HG03066 (cell line): ENCODE measurements around the gene NSMF.
"Not testable (repeated sequence)": the region's sequence is repeated elsewhere in the genome, so short reads cannot be mapped to it uniquely, and the experiment has no call there.

Experiments used
- ATAC-seq: cut with Tn5 transposase; IDR thresholded peaks from one replicate; pipeline ENCODE4 v1.9.1; 2021; ENCODE audit warnings: low read depth; ENCODE audit not compliant: unreplicated experiment

The NSMF gene

GRCh38 chr9:137477778-137478612, 18.9 kb upstream of the NSMF start:
- no peak for ATAC-seq

DNA sequence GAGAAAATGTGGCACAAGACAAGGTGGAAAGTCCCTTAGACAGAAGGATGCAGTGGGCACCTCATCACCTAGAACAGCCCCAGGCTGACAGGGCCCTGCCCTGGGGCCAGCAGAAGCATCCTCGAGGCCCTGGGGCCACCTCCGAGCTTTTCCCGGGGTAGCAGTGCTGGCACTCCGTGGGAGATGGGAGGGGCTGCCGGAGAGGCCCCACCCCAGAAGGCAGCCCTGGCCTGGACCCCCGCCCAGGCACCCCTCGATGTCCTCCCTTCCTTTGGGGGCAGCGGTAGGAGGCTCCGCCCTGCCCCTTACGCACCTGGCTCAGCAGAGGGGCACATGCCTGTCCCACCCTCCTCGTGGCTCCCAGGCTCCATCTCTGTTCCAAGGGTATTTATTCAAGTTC, 17.7 kb upstream of the NSMF start:
- ATAC-seq, result no peak

DNA sequence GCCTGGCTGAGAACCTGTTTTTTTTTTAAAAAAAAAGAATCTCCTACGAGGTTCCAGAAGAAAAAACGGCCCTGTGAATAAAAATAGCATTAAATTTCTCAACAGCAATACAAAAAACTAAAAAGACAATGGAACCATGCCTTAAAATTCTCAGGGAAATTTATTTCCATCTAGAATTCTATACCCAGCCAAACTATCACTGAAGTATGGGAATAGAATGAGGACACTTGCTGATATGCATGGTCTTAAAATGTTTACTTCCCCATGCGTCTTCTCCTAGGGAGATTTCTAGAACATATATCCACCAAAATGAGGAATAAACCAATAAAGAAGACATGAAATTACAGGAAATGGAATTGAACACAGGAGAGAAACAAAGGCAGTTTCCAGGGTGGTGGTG, 16.5 kb upstream of the NSMF start:
- ATAC-seq, result no peak

DNA sequence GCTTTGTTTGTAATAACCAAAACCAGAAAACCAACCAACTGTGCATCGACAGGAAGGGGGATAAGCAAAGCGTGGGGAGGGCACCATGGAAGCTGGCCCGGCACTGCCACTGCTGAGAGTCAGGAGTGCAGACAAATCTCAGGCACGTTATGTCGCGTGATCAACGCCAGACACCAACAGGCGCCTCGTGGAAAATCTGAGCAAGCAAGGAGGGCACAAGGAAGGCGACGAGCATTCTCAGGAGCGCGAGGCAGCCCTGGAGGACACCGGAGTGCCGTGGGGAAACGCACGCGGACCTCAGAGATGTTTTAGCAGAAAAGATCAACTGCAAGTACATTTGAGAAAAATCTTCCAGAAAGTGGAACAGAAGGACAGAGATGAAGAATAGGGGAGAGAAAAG, 15.1 kb upstream of the NSMF start:
- ATAC-seq, result no peak

DNA sequence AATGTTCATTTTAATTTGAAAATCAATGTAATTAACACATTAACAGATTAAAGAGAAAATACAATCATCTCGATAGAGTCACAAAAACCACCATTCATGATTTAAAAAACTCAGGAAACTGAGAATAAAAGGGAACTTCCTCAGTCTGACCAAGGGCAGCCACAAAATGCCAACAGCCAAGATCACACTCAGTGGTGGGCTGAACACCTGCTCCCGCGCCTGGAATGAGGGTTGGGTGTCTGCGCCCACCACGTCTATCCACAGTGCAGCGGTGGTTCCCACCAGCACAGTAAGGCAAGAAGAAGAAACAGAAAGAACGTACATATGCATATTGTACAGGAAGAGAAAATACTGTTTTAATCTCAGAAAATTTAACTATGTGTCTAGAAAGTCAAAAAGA, 11.7 kb upstream of the NSMF start:
- ATAC-seq, result no peak

DNA sequence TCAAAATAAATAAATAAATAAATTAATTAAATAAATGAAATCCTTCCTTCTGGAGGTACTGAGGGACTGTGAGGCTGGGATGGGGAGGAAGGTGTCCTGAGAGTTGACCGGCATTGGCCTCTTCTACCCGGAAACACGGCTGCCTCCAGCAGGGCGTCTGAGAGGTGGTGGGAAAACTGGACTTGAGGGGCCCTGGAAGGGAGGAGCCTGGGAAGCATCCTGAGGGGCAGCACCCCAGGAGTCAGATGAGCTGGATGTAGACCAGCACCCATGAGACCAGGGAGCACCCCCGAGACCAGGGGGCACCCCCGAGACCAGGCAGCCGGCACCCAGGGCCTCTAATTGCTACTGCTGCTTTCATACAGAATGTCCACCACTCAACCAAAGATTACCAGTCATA, 8.8 kb upstream of the NSMF start:
- ATAC-seq, result no peak

DNA sequence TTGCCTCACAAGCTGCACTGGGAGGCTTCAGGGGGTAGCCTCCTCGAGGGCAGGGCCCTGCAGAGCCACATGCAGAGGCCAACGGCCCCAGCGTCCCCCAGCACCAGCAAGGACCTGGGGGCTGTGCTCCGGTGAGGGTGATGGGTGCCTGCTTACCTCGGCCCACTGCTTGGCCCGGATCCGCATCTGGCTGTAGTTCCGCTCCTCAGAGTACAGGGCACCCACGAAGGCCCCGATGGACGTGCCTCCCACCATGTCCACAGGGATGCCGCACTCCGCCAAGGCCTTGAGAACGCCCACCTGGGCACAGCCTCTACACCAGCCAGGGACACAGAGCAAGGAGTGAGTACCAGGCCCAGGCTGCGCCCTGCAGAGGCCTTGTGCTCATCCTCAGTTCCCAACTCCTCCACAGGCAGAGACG, 8.0 kb upstream of the NSMF start:
- ATAC-seq, result no peak

DNA sequence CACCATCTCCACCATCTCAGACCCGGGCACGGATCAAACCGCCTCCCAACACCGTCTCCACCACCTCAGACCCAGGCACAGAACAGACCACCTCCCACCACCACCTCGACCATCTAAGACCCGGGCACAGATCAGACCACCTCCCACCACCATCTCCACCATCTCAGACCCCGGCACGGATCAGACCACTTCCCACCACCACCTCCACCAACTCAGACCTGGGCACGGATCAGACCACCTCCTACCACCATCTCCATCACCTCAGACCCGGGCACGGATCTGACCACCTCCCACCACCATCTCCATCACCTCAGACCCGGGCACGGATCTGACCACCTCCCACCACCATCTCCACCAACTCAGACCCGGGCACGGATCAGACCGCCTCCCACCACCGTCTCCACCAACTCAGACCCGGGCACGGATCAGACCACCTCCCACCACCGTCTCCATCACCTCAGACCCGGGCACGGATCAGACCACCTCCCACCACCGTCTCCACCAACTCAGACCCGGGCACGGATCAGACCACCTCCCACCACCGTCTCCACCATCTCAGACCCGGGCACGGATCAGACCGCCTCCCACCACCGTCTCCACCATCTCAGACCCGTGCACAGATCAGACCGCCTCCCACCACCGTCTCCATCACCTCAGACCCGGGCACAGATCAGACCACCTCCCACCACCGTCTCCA, 7.4 kb upstream of the NSMF start:
- ATAC-seq, result not testable (repeated sequence)

- ATAC-seq, result no peak
Observed at GRCh38 chr9:137465720-137466388, 6.7 kb upstream of the NSMF start.

- no peak for ATAC-seq
Observed at GRCh38 chr9:137465000-137465719, 6.0 kb upstream of the NSMF start.

- no peak for ATAC-seq
Observed at GRCh38 chr9:137464291-137464999, 5.3 kb upstream of the NSMF start.

DNA sequence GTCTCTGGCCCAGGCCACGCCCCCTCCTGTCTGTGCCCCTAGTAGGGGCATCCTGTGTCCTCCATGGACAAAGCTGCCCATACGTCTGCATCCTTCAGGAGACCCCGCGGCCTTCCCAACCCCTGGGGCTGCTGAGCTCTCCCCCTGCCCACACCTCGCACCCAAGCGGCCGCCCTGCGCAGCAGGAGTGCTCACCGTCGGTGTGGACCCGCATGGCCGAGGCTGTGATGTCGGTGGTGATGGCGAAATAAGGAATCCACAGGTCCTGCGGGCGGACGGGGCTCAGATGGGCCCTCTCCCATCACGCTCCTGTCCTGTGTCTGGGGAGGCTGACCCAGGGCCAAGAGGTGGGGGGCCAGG, 4.8 kb upstream of the NSMF start:
- no peak for ATAC-seq

DNA sequence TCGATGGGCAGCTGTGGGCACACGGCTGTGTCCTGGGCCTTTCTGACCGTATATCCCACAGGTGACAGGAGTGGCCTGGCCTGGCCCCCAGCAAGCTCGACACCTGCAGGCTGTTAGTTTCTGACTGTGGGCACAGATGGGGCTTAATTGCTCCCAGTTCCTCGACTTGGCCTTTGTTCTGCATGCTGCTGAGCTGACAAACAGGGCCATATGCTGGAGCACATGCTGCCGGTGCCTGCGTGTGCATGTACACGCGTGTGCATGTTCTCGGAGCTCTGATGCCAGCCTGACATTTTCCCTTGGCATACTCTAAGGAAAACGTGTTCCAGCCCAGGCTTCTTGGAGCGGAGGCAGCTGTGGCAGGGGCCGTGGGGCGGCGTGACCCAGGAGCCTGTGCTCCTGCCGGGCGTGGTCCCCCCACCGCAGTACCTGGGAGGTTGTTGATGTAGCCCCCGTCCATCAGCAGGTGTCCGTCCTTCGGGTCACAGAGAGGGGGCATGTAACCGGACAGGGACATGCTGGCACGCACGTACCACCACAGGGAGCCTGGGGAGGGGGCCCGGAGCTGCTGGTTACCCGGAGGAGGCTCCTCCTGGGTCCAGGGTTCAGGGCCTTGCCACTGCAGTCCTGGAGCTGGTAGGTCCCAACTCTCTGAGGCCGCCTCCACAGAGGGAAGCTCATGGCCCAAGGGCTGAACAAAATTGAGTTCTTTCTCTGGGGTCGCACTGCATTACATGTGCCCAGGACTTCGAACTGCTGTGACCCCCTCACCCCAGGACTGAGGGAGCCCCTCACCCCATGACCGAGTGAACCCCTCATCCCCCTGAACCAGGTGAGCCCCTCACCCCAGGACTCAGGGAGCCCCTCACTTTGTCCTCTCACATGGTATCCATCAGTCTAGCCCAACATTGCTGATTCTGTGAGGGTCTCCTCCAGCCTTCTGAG, 4.1 kb upstream of the NSMF start:
- ATAC-seq, result no peak

GRCh38 chr9:137462396-137462985, 3.4 kb upstream of the NSMF start:
- no peak for ATAC-seq

DNA sequence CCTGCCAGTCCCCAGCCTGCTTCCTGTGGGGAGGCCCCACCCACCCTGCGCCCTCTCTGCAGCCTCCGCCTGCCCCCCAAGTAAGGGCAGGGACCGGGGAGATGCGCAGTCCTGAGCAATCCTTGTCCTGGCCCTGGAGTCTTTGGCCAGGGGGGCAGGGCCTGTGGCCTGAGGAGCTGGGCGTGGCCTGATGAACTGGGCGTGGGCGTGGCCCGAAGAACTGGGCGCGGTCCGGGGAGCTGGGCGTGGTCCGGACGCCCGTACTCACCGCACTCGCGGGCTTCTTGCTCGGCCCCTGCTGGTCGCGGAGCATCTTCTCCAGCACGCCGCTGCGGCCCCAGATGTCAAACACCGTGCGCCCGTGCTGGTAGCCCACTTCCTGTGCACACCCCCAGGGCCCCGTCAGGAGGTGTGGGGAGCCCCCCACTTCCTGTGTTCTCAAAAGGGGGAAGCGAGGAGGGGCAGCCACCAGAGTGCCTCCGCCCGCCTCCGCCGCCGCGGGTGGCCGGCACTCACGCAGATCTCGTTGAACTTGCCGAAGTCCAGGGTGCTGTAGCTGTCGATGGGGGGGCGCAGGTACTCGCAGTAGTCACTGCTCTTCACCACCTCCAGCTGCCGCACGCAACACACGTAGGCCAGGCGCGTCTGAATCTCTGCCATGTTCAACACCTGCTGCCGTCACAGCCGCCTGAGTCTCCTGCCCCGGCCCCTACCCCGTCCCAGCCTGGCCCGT, 2.7 kb upstream of the NSMF start:
- peak; percentile 46 for ATAC-seq

DNA sequence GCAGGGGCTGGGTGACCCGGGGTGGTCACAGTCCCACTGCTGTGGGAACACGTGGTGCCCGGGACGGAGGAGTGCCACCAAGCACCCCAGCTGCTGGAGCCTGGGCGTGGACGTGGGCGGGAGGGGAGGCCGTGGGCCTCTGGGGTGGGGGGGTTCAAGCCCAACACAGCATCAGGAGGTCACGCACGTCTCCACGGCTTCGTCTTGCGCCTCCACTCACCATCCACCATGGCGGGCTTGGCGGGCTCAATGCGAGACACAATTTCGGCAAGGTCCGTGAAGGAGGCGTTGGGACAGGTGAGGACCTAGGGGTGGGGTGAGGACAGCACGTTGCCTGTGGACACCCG, 2.2 kb upstream of the NSMF start:
- ATAC-seq, result no peak

GRCh38 chr9:137460363-137461315, 1.5 kb upstream of the NSMF start:
- no peak for ATAC-seq
